ENCODE measurements around the gene RACK1. TPM values are rescaled to one million over a fixed set of nuclear protein-coding genes. Genes with fewer than 3 reads are reported as not detected.

RACK1 gene
- total and polyA plus RNA-seq, 2 experiments from 2014 or later: 2,372 to 4,798 TPM

DNA sequence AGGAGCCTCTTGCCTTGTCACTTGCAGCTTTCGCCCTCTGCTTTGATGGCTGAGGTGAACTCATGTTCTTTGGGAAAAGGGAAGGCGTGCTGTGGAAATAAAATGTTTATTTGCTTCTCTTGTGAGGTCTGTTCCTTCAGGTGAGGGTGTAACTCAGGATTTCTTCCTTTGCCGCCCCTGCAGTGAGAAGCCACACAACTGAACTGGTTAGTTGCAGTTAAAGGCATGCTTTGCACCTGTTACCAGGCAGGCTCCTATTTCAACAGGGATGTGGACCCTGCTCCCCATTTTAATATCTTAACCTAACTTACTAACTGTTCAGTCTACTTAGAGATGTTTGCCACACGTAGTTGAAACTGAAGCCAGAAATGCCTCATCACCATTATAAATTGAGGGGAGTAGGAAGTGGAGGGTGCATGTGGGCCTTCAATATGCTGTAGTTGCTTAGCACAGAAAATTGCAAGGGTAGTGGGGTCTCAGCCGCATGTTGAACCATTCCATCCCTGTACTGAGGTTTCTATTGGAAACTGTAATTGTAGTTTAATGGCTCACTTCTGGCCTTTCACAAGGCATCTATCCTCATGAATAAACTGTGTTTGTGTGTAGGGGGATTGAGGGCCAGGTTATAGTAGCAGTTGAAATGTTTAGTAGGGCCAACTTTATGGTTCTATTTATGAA, 7.9 kb downstream of the RACK1 start:
- H3K4me3 ChIP-seq: no peak overlapping the region
- H2AFZ ChIP-seq: no peak overlapping the region
- peaks cover 25% of the 10 kb centered on the region for H3K4me1 Mint-ChIP-seq
- peaks cover 86% of the 10 kb centered on the region for H3K36me3 Mint-ChIP-seq (ENCODE audit: low read depth)
- no peak overlapping the region for H3K4me2 ChIP-seq
- H3K27me3 Mint-ChIP-seq (ENCODE audit: insufficient read depth, low read depth, poor library complexity): peaks cover 46% of the 10 kb centered on the region
- H3K27ac ChIP-seq (ENCODE audit: low read depth): peak overlapping the region; percentile 86
- no peaks in the 10 kb centered on the region for H3K9me2 ChIP-seq (ENCODE audit: insufficient read depth)
- peaks cover 52% of the 10 kb centered on the region for H3K36me3 ChIP-seq (ENCODE audit: insufficient read depth)
- peaks cover 50% of the 10 kb centered on the region for H4K20me1 ChIP-seq (replicated peaks; ENCODE audit: insufficient read depth)
- DNase-seq (ENCODE audit: low spot score) (no peak), ATAC-seq (peak; percentile 4)
- no peak overlapping the region for H3K4me3 Mint-ChIP-seq
- TF ChIP-seq ZNF331 (CRISPR knock-in tag; IDR thresholded peaks at IDR 0.05; ENCODE audit: low read depth) (no peak), POLR2AphosphoS5 (IDR thresholded peaks at IDR 0.05; ENCODE audit: low read depth) (peak; percentile 77), NANOG (IDR thresholded peaks at IDR 0.05; ENCODE audit: borderline replicate concordance) (no peak), STAT1 (IDR thresholded peaks at IDR 0.05; ENCODE audit: unreplicated experiment) (no peak)
- TF ChIP-seq, protein P1, sequence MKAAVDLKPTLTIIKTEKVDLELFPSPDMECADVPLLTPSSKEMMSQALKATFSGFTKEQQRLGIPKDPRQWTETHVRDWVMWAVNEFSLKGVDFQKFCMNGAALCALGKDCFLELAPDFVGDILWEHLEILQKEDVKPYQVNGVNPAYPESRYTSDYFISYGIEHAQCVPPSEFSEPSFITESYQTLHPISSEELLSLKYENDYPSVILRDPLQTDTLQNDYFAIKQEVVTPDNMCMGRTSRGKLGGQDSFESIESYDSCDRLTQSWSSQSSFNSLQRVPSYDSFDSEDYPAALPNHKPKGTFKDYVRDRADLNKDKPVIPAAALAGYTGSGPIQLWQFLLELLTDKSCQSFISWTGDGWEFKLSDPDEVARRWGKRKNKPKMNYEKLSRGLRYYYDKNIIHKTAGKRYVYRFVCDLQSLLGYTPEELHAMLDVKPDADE (IDR thresholded peaks at IDR 0.05): peak; percentile 50; the same call in 1 of the 2 replicates
- TF ChIP-seq, protein P2, sequence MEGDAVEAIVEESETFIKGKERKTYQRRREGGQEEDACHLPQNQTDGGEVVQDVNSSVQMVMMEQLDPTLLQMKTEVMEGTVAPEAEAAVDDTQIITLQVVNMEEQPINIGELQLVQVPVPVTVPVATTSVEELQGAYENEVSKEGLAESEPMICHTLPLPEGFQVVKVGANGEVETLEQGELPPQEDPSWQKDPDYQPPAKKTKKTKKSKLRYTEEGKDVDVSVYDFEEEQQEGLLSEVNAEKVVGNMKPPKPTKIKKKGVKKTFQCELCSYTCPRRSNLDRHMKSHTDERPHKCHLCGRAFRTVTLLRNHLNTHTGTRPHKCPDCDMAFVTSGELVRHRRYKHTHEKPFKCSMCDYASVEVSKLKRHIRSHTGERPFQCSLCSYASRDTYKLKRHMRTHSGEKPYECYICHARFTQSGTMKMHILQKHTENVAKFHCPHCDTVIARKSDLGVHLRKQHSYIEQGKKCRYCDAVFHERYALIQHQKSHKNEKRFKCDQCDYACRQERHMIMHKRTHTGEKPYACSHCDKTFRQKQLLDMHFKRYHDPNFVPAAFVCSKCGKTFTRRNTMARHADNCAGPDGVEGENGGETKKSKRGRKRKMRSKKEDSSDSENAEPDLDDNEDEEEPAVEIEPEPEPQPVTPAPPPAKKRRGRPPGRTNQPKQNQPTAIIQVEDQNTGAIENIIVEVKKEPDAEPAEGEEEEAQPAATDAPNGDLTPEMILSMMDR (conservative IDR thresholded peaks at IDR 0.05; ENCODE audit: low read depth in 2 of 2): no peak
- TF ChIP-seq, protein P3, sequence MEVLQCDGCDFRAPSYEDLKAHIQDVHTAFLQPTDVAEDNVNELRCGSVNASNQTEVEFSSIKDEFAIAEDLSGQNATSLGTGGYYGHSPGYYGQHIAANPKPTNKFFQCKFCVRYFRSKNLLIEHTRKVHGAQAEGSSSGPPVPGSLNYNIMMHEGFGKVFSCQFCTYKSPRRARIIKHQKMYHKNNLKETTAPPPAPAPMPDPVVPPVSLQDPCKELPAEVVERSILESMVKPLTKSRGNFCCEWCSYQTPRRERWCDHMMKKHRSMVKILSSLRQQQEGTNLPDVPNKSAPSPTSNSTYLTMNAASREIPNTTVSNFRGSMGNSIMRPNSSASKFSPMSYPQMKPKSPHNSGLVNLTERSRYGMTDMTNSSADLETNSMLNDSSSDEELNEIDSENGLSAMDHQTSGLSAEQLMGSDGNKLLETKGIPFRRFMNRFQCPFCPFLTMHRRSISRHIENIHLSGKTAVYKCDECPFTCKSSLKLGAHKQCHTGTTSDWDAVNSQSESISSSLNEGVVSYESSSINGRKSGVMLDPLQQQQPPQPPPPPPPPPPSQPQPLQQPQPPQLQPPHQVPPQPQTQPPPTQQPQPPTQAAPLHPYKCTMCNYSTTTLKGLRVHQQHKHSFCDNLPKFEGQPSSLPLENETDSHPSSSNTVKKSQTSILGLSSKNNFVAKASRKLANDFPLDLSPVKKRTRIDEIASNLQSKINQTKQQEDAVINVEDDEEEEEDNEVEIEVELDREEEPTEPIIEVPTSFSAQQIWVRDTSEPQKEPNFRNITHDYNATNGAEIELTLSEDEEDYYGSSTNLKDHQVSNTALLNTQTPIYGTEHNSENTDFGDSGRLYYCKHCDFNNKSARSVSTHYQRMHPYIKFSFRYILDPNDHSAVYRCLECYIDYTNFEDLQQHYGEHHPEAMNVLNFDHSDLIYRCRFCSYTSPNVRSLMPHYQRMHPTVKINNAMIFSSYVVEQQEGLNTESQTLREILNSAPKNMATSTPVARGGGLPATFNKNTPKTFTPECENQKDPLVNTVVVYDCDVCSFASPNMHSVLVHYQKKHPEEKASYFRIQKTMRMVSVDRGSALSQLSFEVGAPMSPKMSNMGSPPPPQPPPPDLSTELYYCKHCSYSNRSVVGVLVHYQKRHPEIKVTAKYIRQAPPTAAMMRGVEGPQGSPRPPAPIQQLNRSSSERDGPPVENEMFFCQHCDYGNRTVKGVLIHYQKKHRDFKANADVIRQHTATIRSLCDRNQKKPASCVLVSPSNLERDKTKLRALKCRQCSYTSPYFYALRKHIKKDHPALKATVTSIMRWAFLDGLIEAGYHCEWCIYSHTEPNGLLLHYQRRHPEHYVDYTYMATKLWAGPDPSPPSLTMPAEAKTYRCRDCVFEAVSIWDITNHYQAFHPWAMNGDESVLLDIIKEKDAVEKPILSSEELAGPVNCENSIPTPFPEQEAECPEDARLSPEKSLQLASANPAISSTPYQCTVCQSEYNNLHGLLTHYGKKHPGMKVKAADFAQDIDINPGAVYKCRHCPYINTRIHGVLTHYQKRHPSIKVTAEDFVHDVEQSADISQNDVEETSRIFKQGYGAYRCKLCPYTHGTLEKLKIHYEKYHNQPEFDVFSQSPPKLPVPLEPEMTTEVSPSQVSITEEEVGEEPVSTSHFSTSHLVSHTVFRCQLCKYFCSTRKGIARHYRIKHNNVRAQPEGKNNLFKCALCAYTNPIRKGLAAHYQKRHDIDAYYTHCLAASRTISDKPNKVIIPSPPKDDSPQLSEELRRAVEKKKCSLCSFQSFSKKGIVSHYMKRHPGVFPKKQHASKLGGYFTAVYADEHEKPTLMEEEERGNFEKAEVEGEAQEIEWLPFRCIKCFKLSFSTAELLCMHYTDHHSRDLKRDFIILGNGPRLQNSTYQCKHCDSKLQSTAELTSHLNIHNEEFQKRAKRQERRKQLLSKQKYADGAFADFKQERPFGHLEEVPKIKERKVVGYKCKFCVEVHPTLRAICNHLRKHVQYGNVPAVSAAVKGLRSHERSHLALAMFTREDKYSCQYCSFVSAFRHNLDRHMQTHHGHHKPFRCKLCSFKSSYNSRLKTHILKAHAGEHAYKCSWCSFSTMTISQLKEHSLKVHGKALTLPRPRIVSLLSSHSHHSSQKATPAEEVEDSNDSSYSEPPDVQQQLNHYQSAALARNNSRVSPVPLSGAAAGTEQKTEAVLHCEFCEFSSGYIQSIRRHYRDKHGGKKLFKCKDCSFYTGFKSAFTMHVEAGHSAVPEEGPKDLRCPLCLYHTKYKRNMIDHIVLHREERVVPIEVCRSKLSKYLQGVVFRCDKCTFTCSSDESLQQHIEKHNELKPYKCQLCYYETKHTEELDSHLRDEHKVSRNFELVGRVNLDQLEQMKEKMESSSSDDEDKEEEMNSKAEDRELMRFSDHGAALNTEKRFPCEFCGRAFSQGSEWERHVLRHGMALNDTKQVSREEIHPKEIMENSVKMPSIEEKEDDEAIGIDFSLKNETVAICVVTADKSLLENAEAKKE (CRISPR knock-in tag; IDR thresholded peaks at IDR 0.05): no peak
- peaks cover 10% of the 10 kb centered on the region for H3K4me1 ChIP-seq (ENCODE audit: insufficient read depth)
- H3K27me3 ChIP-seq (ENCODE audit: insufficient read depth): no peaks in the 10 kb centered on the region
- peak overlapping the region; percentile 83; the same call in 1 of the 2 replicates for H3K27ac Mint-ChIP-seq
- H3F3A ChIP-seq (replicated peaks; ENCODE audit: low read depth): peaks cover 61% of the 10 kb centered on the region
- peaks cover 28% of the 10 kb centered on the region for H3K79me2 ChIP-seq (replicated peaks; ENCODE audit: insufficient read depth)
- peaks cover 6% of the 10 kb centered on the region; the same call in 1 of the 3 replicates for H3K9me3 Mint-ChIP-seq

Measured in GM23338 (cell line).